ENCODE measurements around the gene DNLZ.
A peak's percentile ranks its signal among the peaks of the same experiment; 100 is the strongest.

The DNLZ gene

GRCh38 chr9:136343121-136343883, 20.2 kb downstream of the DNLZ start:
- no peak for DNase-seq (ENCODE audit: low spot score)

- DNase-seq (ENCODE audit: low spot score) = peak; percentile 85
These were observed 21.1 kb downstream of the DNLZ start for GRCh38 chr9:136342181-136343120.

GRCh38 chr9:136341769-136342168, 21.8 kb downstream of the DNLZ start:
- no peak for DNase-seq (ENCODE audit: low spot score)

GRCh38 chr9:136341042-136341655, 22.4 kb downstream of the DNLZ start:
- DNase-seq (ENCODE audit: low spot score) = no peak

GRCh38 chr9:136340356-136341041, 23.0 kb downstream of the DNLZ start:
- no peak for DNase-seq (ENCODE audit: low spot score)

- DNase-seq (ENCODE audit: low spot score) = no peak
These were observed 23.6 kb downstream of the DNLZ start for GRCh38 chr9:136339958-136340310.

GRCh38 chr9:136339173-136339957, 24.2 kb downstream of the DNLZ start:
- peak; percentile 74 for DNase-seq (ENCODE audit: low spot score)

- DNase-seq (ENCODE audit: low spot score) = no peak
These were observed 25.0 kb downstream of the DNLZ start for GRCh38 chr9:136338511-136338910.

- DNase-seq (ENCODE audit: low spot score) = no peak
These were observed 25.8 kb downstream of the DNLZ start for GRCh38 chr9:136337416-136338395.

GRCh38 chr9:136336881-136337280, 26.7 kb downstream of the DNLZ start:
- no peak for DNase-seq (ENCODE audit: low spot score)

GRCh38 chr9:136336156-136336870, 27.2 kb downstream of the DNLZ start:
- DNase-seq (ENCODE audit: low spot score) = no peak

- DNase-seq (ENCODE audit: low spot score) = no peak
These were observed 28.0 kb downstream of the DNLZ start for GRCh38 chr9:136335296-136336155.

GRCh38 chr9:136334541-136334940, 29.0 kb downstream of the DNLZ start:
- DNase-seq (ENCODE audit: low spot score) = no peak

- no peak for DNase-seq (ENCODE audit: low spot score)
These were observed 30.1 kb downstream of the DNLZ start for GRCh38 chr9:136333486-136333885.

- no peak for DNase-seq (ENCODE audit: low spot score)
These were observed 30.5 kb downstream of the DNLZ start for GRCh38 chr9:136333045-136333444.

- DNase-seq (ENCODE audit: low spot score) = no peak
These were observed 31.0 kb downstream of the DNLZ start for GRCh38 chr9:136332482-136332983.

- DNase-seq (ENCODE audit: low spot score) = no peak
These were observed 31.7 kb downstream of the DNLZ start for GRCh38 chr9:136331556-136332481.
